Body of pancreas (tissue), 4 donors: Measurements from ENCODE around the gene CBX7.

Source experiments
- CTCF ChIP-seq, 7 experiments: fragments of 450-650 bp in 4 of 7; fragments of 200-600 bp in 3 of 7; sonication (generic) in 3 of 7; IDR thresholded peaks; one replicate each; pipeline ENCODE4 v1.5.1; 2016 to 2019; ENCODE audit warnings: antibody characterized with exemption in 7 of 7
- POLR2A ChIP-seq, 3 donors: fragments of 450-650 bp; IDR thresholded peaks; one replicate each; pipeline ENCODE4 v1.6.1; 2016; ENCODE audit warnings: antibody characterized with exemption in 3 of 3, mild to moderate bottlenecking in 2 of 3

- no peak for TF ChIP-seq POLR2A (IDR thresholded peaks at IDR 0.05)
- no peak for TF ChIP-seq CTCF (IDR thresholded peaks at IDR 0.05)
Observed at GRCh38 chr22:39115977-39116621, 36.4 kb downstream of the CBX7 start.
